HCT116 (cell line): ENCODE measurements around the gene ZNF697. TPM values are rescaled to one million over a fixed set of nuclear protein-coding genes. Genes with fewer than 3 reads are reported as not detected.
A peak's percentile ranks its signal among the peaks of the same experiment; 100 is the strongest.

Experiments
- ATAC-seq: fragments of 200-7000 bp; cut with Tn5 transposase; 2 replicates; pipeline ENCODE4 v1.9.1; 2020; ENCODE audit warnings: mild to moderate bottlenecking, moderate library complexity
- BruUV-seq: library from RNA; stranded (reverse); fragments of 400-500 nt; replicated peaks from 2 replicates; lab custom pipeline; 2021; lab: Mats Ljungman, UMichigan
- CTCF ChIA-PET: fragments of 300-600 bp; sonication (Branson Sonifier 250); formaldehyde crosslinking; loops from one replicate; lab custom pipeline; 2021; ENCODE audit warnings: antibody characterized with exemption; lab: Charles Lee
- POLR2A ChIA-PET: fragments of 300-600, 350-600 bp; sonication (Branson Sonifier 250); formaldehyde crosslinking; loops from one replicate; lab custom pipeline; 2021; ENCODE audit warnings: antibody characterized with exemption; lab: Charles Lee
- RAD21 ChIA-PET, 2 experiments: fragments of 300-600 bp; sonication (Branson Sonifier 250); formaldehyde crosslinking; loops; one replicate each; lab custom pipeline; 2023; ENCODE audit warnings: low total read pairs in 2 of 2; ENCODE audit not compliant: uncharacterized antibody in 2 of 2, unreplicated experiment in 2 of 2, low non-redundant PET in 1 of 2; lab: Charles Lee
- DNase-seq: peaks from one replicate; pipeline ENCODE4 v3.0.0-alpha.2; 2010; ENCODE audit warnings: low read depth, low spot score
- H2AFZ ChIP-seq: fragments of 200-600 bp; shearing (Covaris generic), sonication (generic); 2 replicates; pipeline ENCODE4 v1.6.1; 2017; ENCODE audit warnings: low read depth, mixed run types, mixed read lengths, antibody characterized with exemption, low read length; ENCODE audit not compliant: poor library complexity, severe bottlenecking
- H3K27ac ChIP-seq: 2 replicates; pipeline ENCODE4 v1.5.1; 2012; ENCODE audit warnings: low read depth, low read length
- H3K27me3 ChIP-seq: fragments of 200-600 bp; sonication (generic); 2 replicates; pipeline ENCODE4 v1.6.1; 2016; ENCODE audit warnings: mixed run types, low read length, mixed read lengths; ENCODE audit not compliant: insufficient read depth
- H3K36me3 ChIP-seq, 2 experiments: fragments of 200-500 bp in 1 of 2; fragments of 200-600 bp in 1 of 2; sonication (Bioruptor generic) in 1 of 2; sonication (generic) in 1 of 2; 2 replicates each; pipeline versions ENCODE4 v1.5.1 to v1.6.1; 2014 to 2016; ENCODE audit warnings: low read length in 2 of 2, inconsistent platforms in 1 of 2, mixed read lengths in 1 of 2, mixed run types in 1 of 2; ENCODE audit not compliant: insufficient read depth in 2 of 2, control insufficient read depth in 1 of 2
- H3K4me1 ChIP-seq, 2 experiments: fragments of 200-600 bp in 1 of 2; sonication (generic) in 1 of 2; 2 replicates each; pipeline versions ENCODE4 v1.5.1 to v1.6.1; 2012 to 2017; ENCODE audit warnings: low read length in 2 of 2, inconsistent platforms in 1 of 2, mild to moderate bottlenecking in 1 of 2, mixed read lengths in 1 of 2, mixed run types in 1 of 2, moderate library complexity in 1 of 2; ENCODE audit not compliant: insufficient read depth in 2 of 2, control insufficient read depth in 1 of 2
- H3K4me2 ChIP-seq: fragments of 200-600 bp; sonication (generic); 2 replicates; pipeline ENCODE4 v1.6.1; 2017; ENCODE audit warnings: mixed run types, low read length, mixed read lengths
- H3K4me3 ChIP-seq, 2 experiments: fragments of 200-600 bp in 1 of 2; sonication (generic) in 1 of 2; replicated peaks in 1 of 2; 2 replicates each; pipeline ENCODE4 v1.5.1; 2011 to 2016; ENCODE audit warnings: low read length in 2 of 2, control low read depth in 1 of 2, low read depth in 1 of 2, mild to moderate bottlenecking in 1 of 2, mixed read lengths in 1 of 2, mixed run types in 1 of 2
- H3K79me2 ChIP-seq: fragments of 200-600 bp; sonication (generic); 2 replicates; pipeline ENCODE4 v1.6.1; 2017; ENCODE audit warnings: mild to moderate bottlenecking, mixed run types, low read length, moderate library complexity, mixed read lengths; ENCODE audit not compliant: insufficient read depth
- H3K9ac ChIP-seq: fragments of 200-600 bp; sonication (generic); 2 replicates; pipeline ENCODE4 v1.6.1; 2016; ENCODE audit warnings: low read length, mixed read lengths
- H3K9me2 ChIP-seq: fragments of 200-600 bp; sonication (generic), shearing (Covaris generic); 2 replicates; pipeline ENCODE4 v1.6.1; 2017; ENCODE audit warnings: mixed run types, mild to moderate bottlenecking, moderate library complexity; ENCODE audit not compliant: insufficient read depth
- H3K9me3 ChIP-seq, 2 experiments: fragments of 200-500 bp in 1 of 2; fragments of 200-600 bp in 1 of 2; sonication (Bioruptor generic) in 1 of 2; sonication (generic) in 1 of 2; 2 replicates each; pipeline ENCODE4 v1.6.1; 2014 to 2017; ENCODE audit warnings: low read length in 2 of 2, mixed read lengths in 2 of 2, inconsistent platforms in 1 of 2, low read depth in 1 of 2, mild to moderate bottlenecking in 1 of 2, mixed run types in 1 of 2, moderate library complexity in 1 of 2; ENCODE audit not compliant: control insufficient read depth in 1 of 2, insufficient read depth in 1 of 2
- H4K20me1 ChIP-seq: fragments of 200-600 bp; sonication (generic), shearing (Covaris generic); 2 replicates; pipeline ENCODE4 v1.6.1; 2017; ENCODE audit warnings: mixed run types, mild to moderate bottlenecking, moderate library complexity; ENCODE audit not compliant: insufficient read depth
- EGR1 ChIP-seq: IDR thresholded peaks from 2 replicates; pipeline ENCODE4 v1.6.1; 2012; ENCODE audit warnings: low read depth
- FOSL1 ChIP-seq: IDR thresholded peaks from 2 replicates; pipeline ENCODE4 v1.6.1; 2012; ENCODE audit warnings: low read depth
- REST ChIP-seq: IDR thresholded peaks from 2 replicates; pipeline ENCODE4 v1.6.1; 2012; ENCODE audit warnings: low read depth
- SRF ChIP-seq: IDR thresholded peaks from 2 replicates; pipeline ENCODE4 v1.6.1; 2012; ENCODE audit warnings: low read depth
- TCF7L2 ChIP-seq: IDR thresholded peaks from 2 replicates; pipeline ENCODE4 v1.7.0; 2011; ENCODE audit warnings: borderline replicate concordance, inconsistent platforms; ENCODE audit not compliant: insufficient read depth, insufficient read length; ENCODE audit errors: extremely low read depth
- ZFX ChIP-seq: fragments of 450-650 bp; IDR thresholded peaks from 2 replicates; pipeline ENCODE4 v1.6.1; 2017
- intact Hi-C: fragments of 100-400 bp; cut with micrococcal nuclease; formaldehyde crosslinking; loops from 2 replicates; pipeline ENCODE4 v1.10.0; 2022
- total RNA-seq: library from RNA; stranded (reverse); gene quantifications from one replicate; pipeline ENCODE4 v1.2.1, GENCODE V29; 2021; ENCODE audit not compliant: unreplicated experiment
- TF ChIP-seq, protein P1 (sequence below), 3 experiments: fragments of 200-600 bp in 1 of 3; sonication (generic) in 1 of 3; IDR thresholded peaks in 2 of 3; conservative IDR thresholded peaks in 1 of 3; 2 replicates each; pipeline ENCODE4 v1.5.1; 2012 to 2017; ENCODE audit warnings: low read depth in 2 of 3, low read length in 2 of 3, antibody characterized with exemption in 1 of 3, borderline replicate concordance in 1 of 3, control low read depth in 1 of 3, mild to moderate bottlenecking in 1 of 3, mixed read lengths in 1 of 3, mixed run types in 1 of 3, moderate library complexity in 1 of 3; ENCODE audit not compliant: insufficient read depth in 1 of 3

The ZNF697 gene
- total RNA-seq, 1 experiment from 2014 or later: 5.9 TPM

DNA sequence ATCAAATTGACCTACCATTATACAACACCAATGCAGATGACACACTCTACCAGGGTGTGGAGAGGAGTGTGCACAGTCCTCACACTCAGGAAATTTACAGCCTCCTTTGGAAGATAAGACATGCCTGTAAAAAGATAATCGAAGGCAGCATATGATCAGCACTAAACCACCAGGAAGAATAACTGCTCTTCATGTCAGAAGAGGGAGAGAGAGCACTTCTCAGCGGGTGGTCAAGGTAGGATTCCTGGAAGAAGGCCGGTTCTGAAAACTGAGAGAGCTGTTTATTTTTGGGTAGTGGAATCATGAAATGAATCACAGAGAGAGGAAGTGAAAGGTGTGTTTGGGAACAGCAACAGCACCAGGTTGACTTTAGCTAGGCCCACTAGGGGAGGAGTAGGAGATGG, 14.0 kb upstream of the ZNF697 start:
- no peak overlapping the region for H3K4me2 ChIP-seq
- no peak overlapping the region for H2AFZ ChIP-seq
- intact Hi-C loops: no loop called here
- H3K9me3 ChIP-seq: no peaks in the 10 kb centered on the region
- no peak for DNase-seq
- no peaks in the 10 kb centered on the region for H3K79me2 ChIP-seq
- BruUV-seq: no TSS peak
- no peak for TF ChIP-seq TCF7L2
- TF ChIP-seq, protein P1, sequence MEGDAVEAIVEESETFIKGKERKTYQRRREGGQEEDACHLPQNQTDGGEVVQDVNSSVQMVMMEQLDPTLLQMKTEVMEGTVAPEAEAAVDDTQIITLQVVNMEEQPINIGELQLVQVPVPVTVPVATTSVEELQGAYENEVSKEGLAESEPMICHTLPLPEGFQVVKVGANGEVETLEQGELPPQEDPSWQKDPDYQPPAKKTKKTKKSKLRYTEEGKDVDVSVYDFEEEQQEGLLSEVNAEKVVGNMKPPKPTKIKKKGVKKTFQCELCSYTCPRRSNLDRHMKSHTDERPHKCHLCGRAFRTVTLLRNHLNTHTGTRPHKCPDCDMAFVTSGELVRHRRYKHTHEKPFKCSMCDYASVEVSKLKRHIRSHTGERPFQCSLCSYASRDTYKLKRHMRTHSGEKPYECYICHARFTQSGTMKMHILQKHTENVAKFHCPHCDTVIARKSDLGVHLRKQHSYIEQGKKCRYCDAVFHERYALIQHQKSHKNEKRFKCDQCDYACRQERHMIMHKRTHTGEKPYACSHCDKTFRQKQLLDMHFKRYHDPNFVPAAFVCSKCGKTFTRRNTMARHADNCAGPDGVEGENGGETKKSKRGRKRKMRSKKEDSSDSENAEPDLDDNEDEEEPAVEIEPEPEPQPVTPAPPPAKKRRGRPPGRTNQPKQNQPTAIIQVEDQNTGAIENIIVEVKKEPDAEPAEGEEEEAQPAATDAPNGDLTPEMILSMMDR (IDR thresholded peaks at IDR 0.05 in 2 of 3, conservative IDR thresholded peaks at IDR 0.05 in 1 of 3; ENCODE audit: borderline replicate concordance in 1 of 3, insufficient read depth in 1 of 3, low read depth in 2 of 3, low read length in 2 of 3): 0 out of 6 replicates have a peak, but pooled peaks of 1 of the 3 experiments have one; percentile 3
- CTCF ChIA-PET: interaction anchor here (0.9 to 10.0 kb wide), 6 partner anchors 13 to 50 kb away, joined by 3 to 69 read pairs (median 7); partner anchors contain the start of gene ZNF697
- H3K9me2 ChIP-seq: no peaks in the 10 kb centered on the region
- no peak overlapping the region for H3K4me3 ChIP-seq
- POLR2A ChIA-PET: no interaction called here
- H3K36me3 ChIP-seq: no peaks in the 10 kb centered on the region
- RAD21 ChIA-PET: interaction anchor here in 1 of 2 experiments (1.0 kb wide), 1 partner anchor 13 kb away, joined by 3 read pairs; no protein-coding TSS in a partner anchor
- H3K27me3 ChIP-seq: peaks cover 2% of the 10 kb centered on the region; the same call in 1 of the 2 replicates
- no peak overlapping the region for H3K27ac ChIP-seq
- ATAC-seq: no peak
- peaks cover 0 to 5% of the 10 kb centered on the region in 2 experiments; a peak in 1 of 4 replicates for H3K4me1 ChIP-seq
- no peak overlapping the region for H3K9ac ChIP-seq
- no peaks in the 10 kb centered on the region for H4K20me1 ChIP-seq

DNA sequence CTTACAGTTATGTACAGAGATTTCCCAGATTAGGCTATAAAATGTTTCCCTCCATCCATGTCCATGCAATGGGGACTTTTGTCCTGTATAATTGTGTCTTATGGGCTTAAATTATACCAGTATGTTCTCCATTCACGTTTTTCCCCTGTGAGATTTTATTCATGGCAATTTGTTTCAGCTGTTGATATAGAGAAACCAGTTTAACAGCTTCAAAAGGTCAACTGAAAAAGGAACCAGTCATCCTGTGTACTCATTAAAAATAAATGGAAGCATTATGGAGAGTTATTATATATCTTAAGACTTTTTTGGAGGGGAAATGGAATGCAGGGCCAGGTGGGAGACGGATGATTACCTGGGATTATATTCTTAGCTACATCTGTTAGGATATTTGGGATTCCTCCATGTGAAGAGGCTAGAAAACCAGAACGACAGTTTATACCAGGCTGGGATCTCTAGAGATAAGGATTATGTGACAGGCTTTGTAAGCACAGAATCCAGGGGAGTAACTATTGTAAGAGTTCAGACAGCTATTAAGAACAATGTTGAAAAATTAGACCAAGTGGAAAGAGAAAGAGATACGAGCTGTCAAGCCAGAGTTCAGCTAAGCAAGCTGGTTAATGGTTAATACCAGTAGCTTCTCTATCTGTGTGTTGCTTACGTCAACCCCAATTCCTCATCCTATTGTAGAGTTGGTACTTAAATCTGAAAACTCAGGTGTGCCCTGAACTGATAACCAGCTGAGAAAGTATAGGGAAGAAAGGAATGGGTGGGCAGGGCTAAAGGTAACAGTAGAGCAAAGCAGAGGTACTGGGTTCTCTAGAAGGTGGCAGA, 12.4 kb upstream of the ZNF697 start:
- H3K9me2 ChIP-seq: no peaks in the 10 kb centered on the region
- H3K4me2 ChIP-seq: no peak overlapping the region
- CTCF ChIA-PET: interaction anchor here (1.0 to 10.0 kb wide), 7 partner anchors 11 to 148 kb away, joined by 3 to 69 read pairs (median 4); partner anchors contain the start of gene ZNF697
- H3K27me3 ChIP-seq: peaks cover 16% of the 10 kb centered on the region; the same call in 1 of the 2 replicates
- H2AFZ ChIP-seq: no peak overlapping the region
- no TSS peak for BruUV-seq
- H3K9ac ChIP-seq: no peak overlapping the region
- H3K9me3 ChIP-seq: no peaks in the 10 kb centered on the region
- RAD21 ChIA-PET: no interaction called here
- H3K27ac ChIP-seq: no peak overlapping the region
- H3K79me2 ChIP-seq: no peaks in the 10 kb centered on the region
- peaks cover 0 to 5% of the 10 kb centered on the region in 2 experiments; a peak in 1 of 4 replicates for H3K4me1 ChIP-seq
- no peak for DNase-seq
- no peak for ATAC-seq
- H3K36me3 ChIP-seq: no peaks in the 10 kb centered on the region
- H4K20me1 ChIP-seq: no peaks in the 10 kb centered on the region
- intact Hi-C loops: no loop called here
- H3K4me3 ChIP-seq: no peak overlapping the region
- POLR2A ChIA-PET: interaction anchor here (2.2 kb wide), 1 partner anchor 12 kb away, joined by 8 read pairs; the partner anchor contains the start of gene ZNF697
- TF ChIP-seq SRF: no peak
- TF ChIP-seq, protein P1 (IDR thresholded peaks at IDR 0.05 in 2 of 3, conservative IDR thresholded peaks at IDR 0.05 in 1 of 3; ENCODE audit: borderline replicate concordance in 1 of 3, insufficient read depth in 1 of 3, low read depth in 2 of 3, low read length in 2 of 3): no peak
- no peak for TF ChIP-seq ZFX
- no peak for TF ChIP-seq FOSL1
- TF ChIP-seq EGR1: no peak
- TF ChIP-seq REST: no peak
